NCI-H1436 (cell line): ENCODE results near the gene GDF15.

Experiments used
- DNase-seq: peaks from one replicate; lab custom pipeline; 2025; lab: John Stamatoyannopoulos, UW

Gene GDF15

DNA sequence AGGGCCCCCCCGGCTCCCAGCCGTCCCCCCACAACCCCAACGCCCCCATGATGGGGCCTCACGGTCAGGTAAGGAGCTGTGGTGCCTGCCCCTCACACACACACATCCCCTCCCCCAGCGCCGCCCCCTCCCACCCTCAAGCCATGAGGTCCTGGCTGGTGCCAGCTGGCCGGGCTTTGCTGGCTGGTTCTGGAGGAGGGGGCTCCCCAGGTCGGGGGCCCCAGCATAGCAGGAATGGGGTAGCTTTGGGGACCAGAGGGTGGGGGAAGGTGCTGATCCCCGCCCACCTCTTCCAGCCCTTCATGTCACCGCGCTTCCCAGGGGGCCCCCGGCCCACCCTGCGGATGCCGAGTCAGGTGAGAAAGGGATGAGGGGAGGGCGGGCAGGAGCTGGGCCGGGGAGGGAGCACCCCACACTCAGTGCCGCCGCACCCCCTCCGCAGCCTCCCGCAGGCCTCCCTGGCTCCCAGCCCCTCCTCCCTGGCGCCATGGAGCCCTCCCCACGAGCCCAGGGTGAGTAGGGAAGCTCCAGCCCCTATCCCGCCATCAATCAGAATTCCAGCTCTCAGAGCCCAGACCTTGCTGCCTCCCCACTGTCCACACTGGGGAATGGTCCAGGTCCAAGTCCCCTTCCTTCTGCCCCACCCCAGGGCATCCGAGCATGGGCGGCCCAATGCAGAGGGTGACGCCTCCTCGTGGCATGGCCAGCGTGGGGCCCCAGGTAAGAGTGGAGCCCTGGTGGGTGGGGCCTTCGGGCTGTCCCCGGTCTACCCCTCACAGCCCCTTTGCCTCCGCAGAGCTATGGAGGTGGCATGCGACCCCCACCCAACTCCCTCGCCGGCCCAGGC, 45.6 kb downstream of the GDF15 start:
- DNase-seq = no peak

DNA sequence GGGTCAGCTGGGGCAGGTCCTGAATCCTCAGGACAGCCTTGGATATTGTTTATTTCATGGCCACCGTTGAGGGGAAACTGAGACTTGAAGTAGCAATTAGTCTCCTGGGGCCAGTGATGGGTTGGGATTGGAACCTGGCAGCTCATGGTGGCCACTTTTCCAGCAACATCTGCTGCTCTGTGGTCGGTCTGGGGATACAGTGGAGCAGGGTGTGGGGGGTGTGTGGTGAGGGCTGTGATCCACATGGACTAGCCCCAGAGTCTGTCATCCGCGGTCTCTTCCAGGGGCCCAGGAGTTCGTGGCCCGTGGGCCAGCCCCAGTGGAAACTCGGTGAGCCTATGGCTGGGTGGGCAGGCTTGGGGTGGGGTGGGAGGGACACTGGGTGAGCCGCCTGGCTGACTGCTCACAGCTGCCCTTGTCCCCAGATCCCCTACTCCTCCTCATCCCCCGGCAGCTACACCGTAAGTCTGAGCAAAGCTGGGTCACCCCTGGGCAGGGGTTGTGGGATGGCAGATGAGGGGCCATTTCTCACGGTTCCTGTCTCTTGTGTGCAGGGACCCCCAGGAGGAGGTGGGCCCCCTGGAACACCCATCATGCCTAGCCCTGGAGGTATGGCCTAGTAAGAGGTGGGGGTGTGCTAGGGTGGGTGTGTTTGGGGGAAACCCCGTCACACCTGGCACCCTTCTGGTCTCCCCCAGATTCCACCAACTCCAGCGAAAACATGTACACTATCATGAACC, 46.5 kb downstream of the GDF15 start:
- no peak for DNase-seq

DNA sequence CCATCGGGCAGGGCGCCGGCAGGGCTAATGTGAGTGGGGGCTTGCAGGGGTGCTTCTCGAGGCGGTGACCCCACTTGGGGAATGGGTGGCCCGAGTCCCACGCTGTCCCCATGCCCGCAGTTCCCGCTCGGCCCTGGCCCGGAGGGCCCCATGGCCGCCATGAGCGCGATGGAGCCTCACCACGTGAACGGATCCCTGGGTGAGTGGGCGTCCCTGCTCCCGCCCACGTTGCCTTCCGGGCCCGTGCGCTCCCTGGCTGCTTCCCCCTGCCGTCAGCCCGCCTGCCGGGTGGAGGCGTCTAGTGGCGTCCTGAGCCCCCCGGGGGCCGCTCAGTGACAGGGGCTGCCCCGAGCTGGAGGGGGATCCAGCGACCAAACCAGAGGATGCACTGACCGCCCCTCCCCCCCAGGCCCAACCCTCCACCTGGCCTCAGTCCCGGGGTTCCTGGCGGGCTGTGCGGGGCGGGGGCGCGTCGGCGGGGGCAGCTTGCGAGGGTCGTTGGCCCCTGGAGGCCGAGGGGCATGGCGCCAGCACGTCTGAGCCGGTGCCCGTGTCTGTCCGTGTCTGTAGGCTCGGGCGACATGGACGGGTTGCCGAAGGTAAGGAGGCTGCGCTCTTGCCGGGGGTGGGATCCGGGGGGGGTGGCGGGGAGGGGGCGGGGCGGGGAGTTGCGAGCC, 47.2 kb downstream of the GDF15 start:
- DNase-seq = no peak

DNA sequence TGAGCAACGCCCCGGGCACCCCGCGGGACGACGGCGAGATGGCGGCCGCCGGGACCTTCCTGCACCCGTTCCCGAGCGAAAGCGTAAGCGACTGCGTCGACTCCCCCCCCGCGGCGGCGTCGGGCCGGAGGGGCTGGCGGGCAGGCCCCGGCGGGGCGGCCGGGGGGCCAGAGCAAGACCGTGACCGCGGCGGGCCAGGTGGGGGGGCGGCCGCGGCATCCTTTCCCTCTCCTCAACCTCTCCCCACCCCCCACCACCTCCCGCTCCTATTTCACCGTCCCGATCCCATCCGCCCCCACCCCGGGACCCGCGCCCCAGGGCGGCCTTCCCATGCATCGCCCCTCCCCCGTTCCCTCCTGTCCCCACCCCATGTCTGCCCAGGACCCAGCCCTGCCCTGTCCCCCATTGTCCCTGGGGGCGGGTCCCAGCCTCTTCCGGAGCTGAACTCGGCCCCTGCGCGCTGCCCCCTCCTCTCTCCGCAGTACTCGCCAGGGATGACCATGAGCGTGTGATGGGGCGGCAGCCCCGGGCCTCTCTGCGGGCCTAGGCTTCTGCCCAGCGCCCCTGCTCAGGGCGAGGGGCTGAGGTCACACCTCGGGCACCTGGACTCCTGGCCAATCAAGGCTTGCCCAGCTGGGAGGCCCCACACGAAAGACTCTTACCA, 47.9 kb downstream of the GDF15 start:
- DNase-seq = no peak

DNA sequence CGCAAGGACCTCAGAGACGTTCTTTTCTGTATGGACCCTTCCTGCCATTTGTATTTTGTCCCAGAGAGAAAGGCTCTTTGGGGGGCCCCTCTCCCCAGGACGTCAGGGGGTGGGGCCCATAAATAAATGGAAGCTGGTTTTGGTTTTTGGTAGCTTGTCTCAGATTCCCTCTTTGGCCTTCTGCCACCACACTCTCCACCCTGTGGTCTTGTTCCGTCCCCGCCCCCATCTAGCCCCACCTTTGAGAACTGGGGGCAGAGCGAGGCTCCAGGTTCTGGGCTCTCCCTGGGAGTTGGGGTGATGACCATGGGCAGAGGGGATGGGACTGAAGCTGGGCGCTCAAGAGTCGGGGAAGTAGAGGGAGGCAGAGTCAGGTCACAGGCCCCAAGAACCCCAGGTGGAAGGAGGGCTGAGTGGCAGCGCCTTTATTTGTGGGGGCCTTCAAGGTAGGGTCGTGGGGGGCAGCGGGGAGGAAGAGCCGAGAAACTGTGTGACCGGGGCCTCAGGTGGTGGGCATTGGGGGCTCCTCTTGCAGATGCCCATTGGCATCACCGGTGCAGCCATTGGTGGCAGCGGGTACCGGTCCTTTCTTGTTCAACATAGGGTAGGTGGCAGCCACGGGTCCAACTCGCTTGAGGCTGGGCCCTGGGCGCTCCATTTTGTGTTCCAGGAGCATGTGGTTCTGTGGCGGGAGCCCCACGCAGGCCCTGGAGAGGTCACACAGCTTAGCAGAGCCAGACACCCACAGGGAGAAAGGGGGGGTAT, 48.6 kb downstream of the GDF15 start:
- DNase-seq = no peak

DNA sequence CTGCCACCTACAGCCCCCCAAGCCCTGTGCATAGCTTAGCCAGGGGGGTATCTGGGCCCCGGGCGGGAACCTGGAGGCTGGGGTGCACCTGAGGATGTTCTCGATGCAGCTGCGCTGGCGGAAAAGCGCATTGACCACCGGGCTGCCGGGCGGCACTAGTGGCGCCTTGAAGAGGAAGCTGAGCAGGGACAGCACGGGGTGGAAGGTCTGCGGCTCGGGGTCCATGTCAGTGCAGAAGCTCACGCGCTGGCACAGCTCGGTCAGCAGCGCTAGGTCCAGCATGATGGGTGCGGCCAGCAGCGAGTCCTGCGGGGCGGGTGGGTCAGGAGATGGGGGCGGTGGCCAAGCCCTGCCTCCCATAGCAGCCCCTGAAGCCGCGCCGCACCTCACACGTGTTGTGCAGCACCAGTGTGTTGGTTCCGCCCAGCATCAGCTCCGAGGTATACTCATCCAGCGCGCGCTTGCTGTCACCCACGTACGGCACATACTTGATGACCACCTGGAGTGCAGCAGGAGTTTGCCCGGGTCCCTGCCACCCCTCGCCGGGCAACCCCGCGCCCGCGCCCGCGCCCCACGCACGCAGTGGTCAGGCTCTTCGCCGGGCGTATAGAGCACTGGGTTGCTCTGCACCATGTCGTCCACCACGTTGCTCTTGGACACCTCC, 49.4 kb downstream of the GDF15 start:
- no peak for DNase-seq

DNA sequence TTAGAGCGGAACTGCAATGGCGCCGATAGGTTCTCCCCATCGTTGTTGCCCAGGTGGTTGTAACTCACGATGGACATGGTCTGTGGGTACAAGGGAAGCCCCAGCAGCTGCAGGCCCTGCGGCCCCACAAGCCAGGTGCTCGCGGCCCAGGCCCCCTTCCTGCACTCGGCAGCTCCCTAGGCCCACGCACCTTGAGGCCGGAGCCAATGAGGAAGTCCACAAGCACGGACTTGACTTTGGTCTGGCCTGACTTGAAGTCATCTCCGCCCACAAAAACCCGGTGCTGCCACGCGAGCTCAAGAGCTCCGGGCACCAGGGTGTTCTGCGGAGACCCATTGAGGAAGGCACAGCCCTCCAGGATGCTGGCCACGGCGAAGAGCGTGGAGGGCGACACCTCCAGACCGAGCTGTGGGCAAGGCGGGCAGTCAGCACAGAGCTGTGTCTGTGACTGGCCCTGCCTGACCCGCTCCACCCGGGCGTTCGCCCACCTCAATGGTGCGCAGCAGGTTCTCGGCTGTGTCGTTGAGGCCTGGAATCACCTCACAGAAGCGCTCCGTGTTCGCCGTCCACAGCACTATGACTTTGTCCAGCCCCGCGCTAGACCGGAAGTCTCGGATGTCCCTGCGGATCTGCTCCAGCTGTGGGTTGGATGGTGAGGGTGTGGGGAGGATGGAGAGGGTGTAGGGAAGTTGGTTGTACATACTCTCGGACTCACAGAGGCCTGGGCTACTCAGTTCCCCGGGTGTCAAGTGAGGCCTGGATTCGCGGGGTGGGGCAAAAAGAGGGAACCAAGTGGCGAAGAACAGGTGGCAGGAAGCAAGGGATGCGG, 50.1 kb downstream of the GDF15 start:
- no peak for DNase-seq

DNA sequence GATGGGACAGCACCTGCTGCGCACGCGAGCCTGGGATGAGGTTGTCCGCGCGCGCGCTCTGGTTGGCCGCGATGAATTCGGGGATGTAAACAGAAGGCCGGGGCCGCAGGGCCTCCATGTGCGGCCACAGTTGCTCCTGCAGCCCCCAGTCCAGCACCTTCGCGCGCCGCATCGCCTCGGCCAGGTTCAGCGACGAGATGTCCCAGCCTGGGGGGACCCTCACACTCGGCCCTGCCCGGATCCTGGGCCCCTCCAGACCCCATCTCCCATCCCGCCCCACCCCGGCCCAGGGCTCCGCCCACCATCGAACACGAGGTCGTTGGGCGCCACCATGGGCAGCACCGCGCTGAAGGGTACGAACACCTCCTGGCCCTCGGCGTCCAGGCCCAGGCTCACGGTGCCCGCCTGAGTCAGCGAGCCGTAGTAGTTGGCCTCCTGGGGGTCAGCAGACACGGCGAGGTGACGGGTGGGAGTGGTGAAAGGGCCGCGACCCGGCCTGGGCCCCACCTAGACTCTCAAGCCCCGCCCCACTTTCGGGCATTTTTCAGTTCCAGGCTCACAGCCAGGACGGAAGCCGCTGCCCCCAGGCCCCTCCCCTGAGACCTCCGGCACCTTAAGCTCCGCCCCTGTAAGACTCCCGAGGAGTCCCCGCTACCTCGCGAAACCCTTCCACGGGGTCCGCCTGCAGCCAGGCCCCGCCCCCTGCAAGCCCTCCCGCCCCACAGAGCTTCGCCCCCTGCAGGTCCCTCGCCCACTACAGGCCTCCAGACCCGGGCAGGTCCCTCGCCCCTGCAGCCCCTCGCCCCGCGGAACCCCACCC, 50.9 kb downstream of the GDF15 start:
- peak; percentile 88 for DNase-seq

DNA sequence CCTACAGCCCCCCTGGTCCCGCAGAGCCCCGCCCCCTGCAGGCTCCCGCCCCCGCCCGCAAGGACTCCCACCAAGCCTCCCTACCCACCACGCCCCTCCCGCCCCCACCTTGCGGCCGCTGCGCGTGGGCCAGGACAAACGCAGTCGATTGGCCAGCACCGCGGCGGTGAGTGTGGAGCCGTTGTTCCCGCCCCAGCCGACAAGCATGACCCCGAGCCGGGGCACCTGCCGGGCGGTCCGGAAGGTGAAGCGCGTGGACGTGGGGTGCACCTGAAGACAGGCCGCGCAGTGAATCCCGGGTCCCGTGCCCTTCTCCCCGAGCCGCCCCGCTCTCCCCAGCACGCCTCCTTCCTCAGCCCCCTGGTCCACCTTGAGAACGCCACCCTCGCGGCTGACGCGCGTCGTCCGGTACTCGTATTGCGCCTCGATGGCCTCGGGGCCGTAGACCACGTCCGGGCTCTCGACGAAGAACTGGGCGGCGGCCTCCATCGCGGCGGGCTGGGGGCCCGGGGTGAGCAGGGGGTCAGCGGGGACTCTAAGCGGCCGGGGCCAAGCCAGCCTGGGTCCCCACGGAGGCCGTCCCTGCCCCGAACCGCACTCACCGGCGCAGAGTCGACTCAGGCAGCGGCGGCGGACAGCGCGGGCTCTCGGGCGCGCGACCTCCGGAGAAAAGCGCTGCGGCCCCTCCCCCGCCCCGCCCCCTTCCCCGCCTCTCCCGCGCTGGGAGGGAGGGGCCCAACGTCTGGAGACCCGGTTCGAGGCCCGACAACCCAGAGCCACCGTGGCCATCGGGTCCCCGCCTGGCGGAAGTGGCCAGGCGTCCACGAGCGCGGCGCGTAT, 51.8 kb downstream of the GDF15 start, which contains the start of gene ISYNA1:
ISYNA1 (minus strand) TSS at position 643 of the 840 bp plus-strand sequence; CDS start at position 489, 154 bp downstream.
- peak; percentile 59 for DNase-seq

DNA sequence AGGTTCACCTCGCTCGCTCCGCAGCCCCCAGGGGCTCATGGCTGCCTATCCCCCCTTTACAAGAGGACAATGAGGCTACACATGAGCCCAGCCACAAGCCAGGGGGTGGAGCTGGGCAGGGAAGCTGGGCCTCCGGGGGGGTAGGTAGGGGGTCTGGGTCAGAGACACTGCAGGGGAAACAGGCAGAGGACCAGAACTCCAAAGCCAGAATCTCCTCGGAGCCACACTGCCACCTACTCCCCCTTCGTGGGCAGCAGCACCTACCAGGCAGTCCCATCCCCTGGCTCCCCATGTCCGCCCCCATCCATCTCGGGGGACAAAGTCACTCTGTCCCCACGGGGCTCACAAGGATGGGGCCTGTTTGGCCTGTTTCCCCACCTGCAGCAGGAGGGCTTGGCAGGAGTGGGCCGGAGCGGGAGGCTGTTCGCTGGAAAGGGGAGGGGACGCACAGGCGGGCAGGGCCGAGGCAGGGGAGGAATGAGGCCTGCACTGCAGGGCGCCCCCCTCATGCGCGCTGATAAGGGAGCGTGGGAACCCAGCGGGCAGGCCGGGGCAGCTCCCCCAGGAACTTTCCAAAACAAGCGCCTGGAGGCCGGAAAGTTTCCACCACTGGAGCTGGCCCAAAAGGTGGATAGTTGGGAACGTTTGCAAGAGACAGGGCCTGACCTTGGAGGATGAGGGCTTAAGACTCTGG, 52.5 kb downstream of the GDF15 start:
- DNase-seq = no peak
